NCI-H446 (cell line): Measurements from ENCODE around the gene SYNE2.
"Not testable (repeated sequence)": the region's sequence is repeated elsewhere in the genome, so short reads cannot be mapped to it uniquely, and the experiment has no call there.

Experiments
- DNase-seq, 2 experiments: peaks; one replicate each; lab custom pipeline; 2025; lab: John Stamatoyannopoulos, UW

The SYNE2 gene

GRCh38 chr14:63869940-63870752 is 17.3 kb downstream of the SYNE2 start:
- DNase-seq: not testable (repeated sequence)

- DNase-seq: not testable (repeated sequence)
Observed at GRCh38 chr14:63870753-63871037, 17.9 kb downstream of the SYNE2 start.

DNA sequence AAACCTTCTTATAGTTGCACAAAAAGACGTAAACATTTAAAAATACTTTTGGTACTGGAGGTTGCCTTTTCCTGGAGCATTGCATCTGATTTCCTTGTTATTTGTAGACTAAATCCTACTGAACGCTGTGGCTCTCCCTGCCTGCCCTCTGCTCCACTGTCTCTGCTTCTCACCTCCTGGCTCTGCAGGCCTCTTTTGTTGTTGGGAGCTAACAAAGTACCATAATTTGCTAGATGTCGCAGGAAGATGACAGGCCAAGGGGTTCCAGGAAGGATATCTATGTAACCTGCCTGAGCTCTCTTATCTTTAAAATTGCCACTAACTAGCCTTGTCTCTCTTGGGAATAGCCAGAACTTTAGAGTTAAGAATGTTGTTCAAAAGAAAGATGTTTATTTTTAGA is 21.4 kb downstream of the SYNE2 start:
- no peak for DNase-seq

DNA sequence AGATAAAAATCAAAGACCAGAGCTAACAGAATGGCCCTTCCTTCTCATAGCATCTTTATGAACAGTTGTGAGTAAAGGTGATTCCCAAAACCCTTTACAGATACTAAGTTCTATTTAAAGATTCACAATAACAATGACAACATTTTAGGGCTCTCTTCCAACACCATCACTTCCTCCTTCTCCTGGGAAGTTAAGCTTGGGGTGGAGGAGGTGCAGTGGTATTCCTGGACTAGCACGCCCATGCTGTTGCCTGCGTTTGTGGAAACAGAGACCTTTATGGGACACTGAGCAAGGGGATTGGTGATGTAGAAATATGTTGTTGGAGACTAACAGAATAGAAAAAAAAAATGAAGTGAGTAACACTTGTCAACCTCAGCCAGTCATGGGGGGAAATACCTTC is 22.5 kb downstream of the SYNE2 start:
- DNase-seq: no peak

DNA sequence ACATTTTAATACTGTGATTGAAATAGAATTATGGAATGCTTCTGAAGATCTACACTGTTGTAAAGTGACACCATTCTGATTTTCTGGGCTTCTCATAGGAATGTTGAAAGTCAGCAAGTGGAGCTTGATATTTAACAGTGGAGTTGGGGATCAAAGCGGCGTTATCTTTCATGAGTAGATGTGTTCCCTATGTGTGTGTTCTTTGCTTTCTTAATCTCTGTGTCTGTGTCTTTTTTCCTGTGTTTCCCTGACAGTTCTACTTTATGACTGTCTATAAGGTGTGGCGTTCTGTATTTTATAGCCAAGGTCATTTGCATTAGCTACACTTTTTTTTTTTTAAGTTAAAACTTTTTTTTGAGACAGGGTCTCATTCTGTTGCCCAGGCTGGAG is 24.7 kb downstream of the SYNE2 start:
- DNase-seq: no peak

- no peak for DNase-seq
Observed at GRCh38 chr14:63878052-63878451, 25.2 kb downstream of the SYNE2 start.

- DNase-seq: no peak
Observed at GRCh38 chr14:63878792-63879191, 26.0 kb downstream of the SYNE2 start.

GRCh38 chr14:63881926-63882325 is 29.1 kb downstream of the SYNE2 start:
- DNase-seq: no peak

- no peak for DNase-seq
Observed at GRCh38 chr14:63887899-63888298, 35.1 kb downstream of the SYNE2 start.

- DNase-seq: peak in 1 of 2 experiments; percentile 5
Observed at GRCh38 chr14:63890553-63890952, 37.7 kb downstream of the SYNE2 start.

DNA sequence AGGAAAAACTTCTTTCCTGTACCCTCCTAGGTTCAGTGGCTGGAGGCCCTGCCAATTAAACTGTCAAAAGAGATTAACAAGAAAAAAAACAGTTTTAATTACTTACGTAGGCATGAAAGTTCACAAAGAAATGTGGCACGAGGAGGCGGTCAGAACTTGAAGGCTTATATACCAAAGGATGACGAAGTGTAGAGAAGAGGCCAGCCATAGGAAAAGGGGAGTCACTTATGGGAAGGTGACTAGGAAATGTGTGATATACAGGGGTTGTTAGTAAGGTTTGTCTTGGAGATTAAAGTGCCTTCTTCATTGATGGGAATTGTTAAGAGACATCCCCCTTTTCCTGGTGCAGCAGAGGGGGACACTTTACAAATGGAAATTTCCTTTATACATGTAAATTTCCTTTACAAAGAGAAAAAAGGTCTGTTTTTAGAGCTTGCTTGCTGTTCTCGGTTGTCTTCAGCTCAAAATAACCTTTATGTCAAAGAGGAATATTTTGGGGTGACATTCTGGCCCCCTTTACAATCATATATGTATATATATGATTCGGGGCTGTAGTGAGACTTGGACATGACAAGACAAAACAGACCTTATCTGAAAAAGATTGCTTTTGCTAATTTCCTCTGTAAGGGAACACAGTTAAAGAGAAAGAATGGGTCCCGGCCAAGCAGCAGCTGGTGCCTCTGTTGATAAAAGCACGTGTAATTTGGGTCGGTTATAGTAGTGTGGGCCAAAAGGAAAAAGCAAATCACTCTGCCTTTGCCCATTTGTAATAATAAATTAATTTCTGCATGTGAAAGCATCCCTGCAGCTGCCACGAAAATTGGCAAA is 38.6 kb downstream of the SYNE2 start:
- DNase-seq: peak in 1 of 2 experiments; percentile 32

DNA sequence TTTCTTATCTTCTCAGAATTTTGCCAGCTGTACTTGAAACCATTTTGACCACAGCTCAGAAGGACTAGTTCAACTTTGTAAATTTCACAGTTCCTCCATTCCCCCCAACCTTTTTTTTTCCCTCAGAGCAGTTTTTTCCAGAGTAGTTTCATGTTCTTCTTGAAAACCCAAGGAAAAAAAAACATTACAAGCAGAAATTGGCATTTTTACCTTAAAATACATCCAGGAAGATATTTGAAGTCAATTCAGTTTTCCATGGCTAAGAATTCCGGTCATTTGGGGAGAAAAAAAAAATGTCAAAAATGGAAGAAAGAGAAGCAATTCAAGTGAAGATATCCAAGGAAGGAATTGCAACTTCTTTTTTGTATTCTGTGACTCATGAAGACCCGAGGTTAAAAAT is 39.5 kb downstream of the SYNE2 start:
- no peak for DNase-seq

DNA sequence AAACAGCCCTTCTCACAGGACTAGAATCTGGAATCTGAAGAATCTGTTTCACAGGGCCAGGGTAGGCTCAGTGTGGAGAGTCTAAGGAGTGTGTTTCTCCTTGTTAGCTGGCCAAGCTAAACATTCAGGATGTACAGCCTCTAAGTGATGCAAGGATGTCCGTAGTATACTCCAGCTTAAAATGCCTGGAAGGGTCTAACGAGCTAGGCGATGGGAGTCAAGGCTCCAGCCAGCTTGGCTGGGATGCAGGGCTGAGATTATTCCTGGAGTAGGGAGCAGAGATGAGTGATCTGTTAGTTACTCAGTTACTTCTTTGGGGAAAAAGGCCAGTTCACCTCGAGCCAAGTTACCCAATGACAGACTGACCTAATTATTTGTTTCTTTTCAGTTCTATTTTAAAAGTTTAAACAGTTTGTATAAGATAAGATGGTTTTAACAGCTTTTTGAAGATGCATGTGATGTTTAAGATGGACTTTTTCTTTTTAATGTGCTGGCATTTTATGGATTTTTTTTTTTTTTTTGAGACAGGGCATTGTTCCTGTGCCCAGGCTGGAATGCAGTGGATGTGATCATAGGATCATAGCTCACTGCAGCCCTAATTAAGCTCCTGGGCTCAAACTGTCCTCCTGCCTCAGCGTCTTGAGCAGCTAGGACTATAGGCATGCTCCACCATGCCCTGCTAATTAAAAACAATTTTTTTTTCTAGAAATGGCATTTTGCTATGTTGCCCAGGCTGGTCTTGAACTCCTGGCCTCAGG is 41.1 kb downstream of the SYNE2 start:
- DNase-seq: peak; percentile 4 to 38

DNA sequence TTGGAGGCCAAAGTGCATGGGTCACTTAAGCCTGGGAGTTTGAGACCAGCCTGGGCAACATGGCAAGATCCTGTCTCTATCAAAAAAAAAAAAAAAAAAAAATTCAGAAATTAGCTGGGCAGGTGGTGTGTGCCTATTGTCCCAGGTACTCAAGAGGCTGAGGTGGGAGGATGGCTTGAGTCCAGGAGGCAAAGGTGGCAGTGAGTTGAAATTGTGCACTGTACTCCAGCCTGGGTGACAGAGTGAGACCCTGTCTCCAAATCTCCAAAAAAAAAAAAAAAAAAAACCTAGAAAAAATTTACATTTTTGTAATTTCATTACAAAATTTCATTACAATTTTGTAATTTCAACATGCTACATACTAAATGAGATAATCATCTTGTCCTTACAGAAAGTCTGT is 42.7 kb downstream of the SYNE2 start:
- DNase-seq: no peak

GRCh38 chr14:63896278-63896720 is 43.5 kb downstream of the SYNE2 start:
- DNase-seq: peak in 1 of 2 experiments; percentile 10

GRCh38 chr14:63897721-63898163 is 44.9 kb downstream of the SYNE2 start:
- DNase-seq: no peak

DNA sequence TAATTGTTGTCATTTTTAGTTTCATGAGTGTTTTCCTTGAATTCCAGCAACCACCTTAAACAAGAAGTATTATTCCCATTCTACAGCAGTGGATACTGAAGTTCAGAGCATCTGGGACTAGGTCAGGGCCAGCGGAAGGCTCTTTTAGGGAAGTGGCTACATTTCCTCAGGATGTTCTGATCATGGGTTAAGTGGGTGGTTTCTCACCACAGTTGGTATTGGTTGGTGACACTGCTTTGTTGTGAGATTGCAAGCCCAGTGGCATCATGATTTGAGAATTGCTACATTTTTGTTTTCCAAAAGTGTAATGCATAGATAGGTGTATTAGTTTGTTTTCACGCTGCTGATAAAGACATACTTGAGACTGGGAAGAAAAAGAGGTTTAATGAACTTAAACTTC is 47.1 kb downstream of the SYNE2 start:
- no peak for DNase-seq

DNA sequence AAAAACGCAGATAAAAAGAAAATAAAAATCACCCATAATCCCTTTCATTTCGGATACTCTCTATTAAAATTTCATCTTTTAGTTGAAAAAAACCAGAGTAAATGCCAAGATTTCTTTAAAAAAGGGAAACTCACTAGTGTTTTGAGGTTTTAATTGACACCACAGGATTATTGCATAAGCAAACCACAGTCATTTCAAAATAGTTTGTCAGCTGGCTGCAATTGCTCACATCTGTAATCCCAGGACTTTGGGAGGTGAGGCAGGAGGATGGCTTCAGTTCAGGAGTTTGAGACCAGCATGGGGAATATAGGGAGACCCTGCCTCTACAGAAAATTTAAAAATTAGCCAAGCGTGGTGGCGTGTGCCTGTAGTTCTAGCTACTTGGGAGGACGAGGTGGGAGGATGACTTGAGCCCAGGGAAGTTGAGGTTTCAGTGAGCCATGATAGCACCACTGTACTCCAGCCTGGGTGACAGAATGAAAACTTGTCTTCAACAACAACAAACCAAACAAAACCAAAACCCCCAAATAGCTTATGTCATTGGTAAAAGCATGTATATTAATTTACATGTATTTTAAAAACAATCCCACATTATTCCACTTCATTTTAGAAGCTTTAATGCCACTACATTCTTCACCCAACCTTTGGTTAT is 48.8 kb downstream of the SYNE2 start:
- no peak for DNase-seq

GRCh38 chr14:63902375-63902976 is 49.7 kb downstream of the SYNE2 start:
- no peak for DNase-seq

- DNase-seq: no peak
Observed at GRCh38 chr14:63904724-63905123, 51.9 kb downstream of the SYNE2 start.

DNA sequence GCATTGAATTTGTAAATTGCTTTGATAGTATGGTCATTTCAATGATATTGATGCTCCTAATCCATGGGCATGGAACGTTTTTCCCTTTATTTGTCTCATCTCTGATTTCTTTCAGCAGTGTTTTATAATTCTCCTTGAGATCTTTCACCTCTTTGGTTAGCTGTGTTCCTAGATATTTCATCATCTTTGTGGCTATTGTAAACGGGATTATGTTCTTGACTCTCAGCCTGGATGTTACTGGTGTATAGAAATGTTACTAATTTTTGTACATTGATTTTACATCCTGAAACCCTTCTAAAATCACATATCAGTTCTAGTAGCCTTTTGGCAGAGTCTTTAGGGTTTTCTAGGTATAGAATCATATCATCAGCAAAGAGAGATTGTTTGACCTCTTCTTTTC is 52.6 kb downstream of the SYNE2 start:
- no peak for DNase-seq
